Thymus (tissue), 11 donors: ENCODE results near the gene ARRB1. TPM values are rescaled to one million over a fixed set of nuclear protein-coding genes. Genes with fewer than 3 reads are reported as not detected.
"Not testable (repeated sequence)": the region's sequence is repeated elsewhere in the genome, so short reads cannot be mapped to it uniquely, and the experiment has no call there.

Experiments
- DNase-seq, 9 donors: peaks; one replicate each; pipeline ENCODE4 v3.0.0-alpha.2; 2013; ENCODE audit warnings: low spot score in 9 of 9, low read depth in 6 of 9, missing footprints in 1 of 9
- H3K27ac ChIP-seq, 2 donors: one replicate each; pipeline ENCODE4 v1.5.1; 2013; ENCODE audit warnings: control low read depth in 1 of 2, low read depth in 1 of 2, low read length in 1 of 2, mild to moderate bottlenecking in 1 of 2, moderate library complexity in 1 of 2
- H3K27me3 ChIP-seq, 2 donors: one replicate each; pipeline ENCODE4 v1.5.1; 2013; ENCODE audit warnings: low read length in 1 of 2; ENCODE audit not compliant: control insufficient read depth in 2 of 2, insufficient read depth in 1 of 2
- H3K36me3 ChIP-seq, 2 donors: one replicate each; pipeline ENCODE4 v1.5.1; 2013; ENCODE audit warnings: low read length in 1 of 2, mild to moderate bottlenecking in 1 of 2, moderate library complexity in 1 of 2; ENCODE audit not compliant: control insufficient read depth in 2 of 2, insufficient read depth in 2 of 2
- H3K4me1 ChIP-seq, 2 donors: one replicate each; pipeline ENCODE4 v1.5.1; 2013; ENCODE audit warnings: low read length in 2 of 2; ENCODE audit not compliant: control insufficient read depth in 2 of 2, insufficient read depth in 2 of 2
- H3K4me3 ChIP-seq, 2 donors: one replicate each; pipeline ENCODE4 v1.5.1; 2013; ENCODE audit warnings: low read length in 2 of 2, control low read depth in 1 of 2, mild to moderate bottlenecking in 1 of 2
- H3K9me3 ChIP-seq, 2 donors: one replicate each; pipeline ENCODE4 v1.5.1; 2013; ENCODE audit warnings: low read length in 1 of 2, mild to moderate bottlenecking in 1 of 2; ENCODE audit not compliant: control insufficient read depth in 2 of 2, insufficient read depth in 1 of 2
- WGBS: extraction: QIAGEN DNeasy Blood & Tissue Kit; methylation state at CpG from one replicate; pipeline ENCODE4 v1.1.7; 2013; 5-methylcytosine and 5-hydroxymethylcytosine counted together
- polyA plus RNA-seq: library from polyadenylated mRNA; stranded (reverse); fragments of 200-250 nt; gene quantifications from one replicate; pipeline ENCODE4 v1.2.3, GENCODE V29; 2013
- total RNA-seq: library from RNA; stranded (reverse); fragments of 120-200 nt; gene quantifications from one replicate; pipeline ENCODE4 v1.2.4, GENCODE V29; 2013
- donor health status: healthy.

The ARRB1 gene
- total and polyA plus RNA-seq, 2 donors: 4.1 to 11.1 TPM

- Histone ChIP-seq H3K9me3 (no peaks in the 10 kb centered on the region), H3K27ac (no peak overlapping the region), H3K4me1 (peaks cover 3 to 6% of the 10 kb centered on the region in 2 donors), H3K27me3 (peaks cover 0 to 7% of the 10 kb centered on the region in 2 donors), H3K4me3 (no peak overlapping the region), H3K36me3 (no peaks in the 10 kb centered on the region)
- DNase-seq: peak; percentile 29 to 84 (median 56)
- WGBS: 34% methylated on average over 9 of the region's 9 CpGs
Observed at GRCh38 chr11:75388386-75389275, 37.2 kb upstream of the ARRB1 start.

- 93% methylated on average over 3 of the region's 3 CpGs for WGBS
- Histone ChIP-seq H3K4me1 (peaks cover 3 to 11% of the 10 kb centered on the region in 2 donors), H3K27ac (no peak overlapping the region)
Observed at GRCh38 chr11:75387736-75388294, 36.4 kb upstream of the ARRB1 start.

GRCh38 chr11:75386942-75387630, 35.6 kb upstream of the ARRB1 start:
- Histone ChIP-seq H3K4me1 (peaks cover 3 to 11% of the 10 kb centered on the region in 2 donors), H3K9me3 (no peaks in the 10 kb centered on the region), H3K27ac (no peak overlapping the region), H3K4me3 (no peak overlapping the region), H3K27me3 (peaks cover 0 to 7% of the 10 kb centered on the region in 2 donors), H3K36me3 (no peaks in the 10 kb centered on the region)
- no peak for DNase-seq
- 95% methylated on average over 3 of the region's 3 CpGs for WGBS

More at GRCh38 chr11:75387736-75388294, 36.4 kb upstream of the ARRB1 start:
- Histone ChIP-seq H3K4me3 (no peak overlapping the region), H3K9me3 (no peaks in the 10 kb centered on the region), H3K36me3 (no peaks in the 10 kb centered on the region), H3K27me3 (peaks cover 0 to 7% of the 10 kb centered on the region in 2 donors)
- DNase-seq: no peak

GRCh38 chr11:75384438-75385080, 33.1 kb upstream of the ARRB1 start:
- Histone ChIP-seq H3K9me3 (no peaks in the 10 kb centered on the region), H3K4me1 (peaks cover 3 to 15% of the 10 kb centered on the region in 2 donors), H3K27ac (no peak overlapping the region), H3K27me3 (peaks cover 0 to 5% of the 10 kb centered on the region in 2 donors), H3K4me3 (no peak overlapping the region), H3K36me3 (no peaks in the 10 kb centered on the region)
- WGBS: 29% methylated on average over 24 of the region's 24 CpGs
- peak; percentile 38 to 83 (median 66) for DNase-seq

GRCh38 chr11:75383246-75383645, 31.8 kb upstream of the ARRB1 start:
- Histone ChIP-seq H3K27me3 (peaks cover 0 to 3% of the 10 kb centered on the region in 2 donors), H3K4me1 (peaks cover 0 to 15% of the 10 kb centered on the region in 2 donors), H3K9me3 (no peaks in the 10 kb centered on the region), H3K27ac (no peak overlapping the region), H3K4me3 (no peak overlapping the region), H3K36me3 (no peaks in the 10 kb centered on the region)
- WGBS: 25% methylated on average over 3 of the region's 3 CpGs
- peak in 2 of 9 donors; percentile 20 to 41 for DNase-seq

- no peaks in the 10 kb centered on the region for H3K27me3 ChIP-seq
- H3K4me1 ChIP-seq: peaks cover 0 to 15% of the 10 kb centered on the region in 2 donors
- no peak overlapping the region for H3K27ac ChIP-seq
- DNase-seq: no peak
- no peaks in the 10 kb centered on the region for H3K9me3 ChIP-seq
- 86% methylated on average over 7 of the region's 7 CpGs for WGBS
- H3K4me3 ChIP-seq: no peak overlapping the region
- H3K36me3 ChIP-seq: no peaks in the 10 kb centered on the region
Observed at GRCh38 chr11:75380716-75381420, 29.4 kb upstream of the ARRB1 start.

- Histone ChIP-seq H3K4me1 (peaks cover 0 to 15% of the 10 kb centered on the region in 2 donors), H3K4me3 (no peak overlapping the region), H3K9me3 (no peaks in the 10 kb centered on the region), H3K27me3 (no peaks in the 10 kb centered on the region), H3K36me3 (no peaks in the 10 kb centered on the region), H3K27ac (no peak overlapping the region)
- no peak for DNase-seq
- 97% methylated on average over 2 of the region's 2 CpGs for WGBS
Observed at GRCh38 chr11:75380245-75380644, 28.8 kb upstream of the ARRB1 start.

- not testable (repeated sequence) for H3K27me3 ChIP-seq, H3K4me1 ChIP-seq, H3K36me3 ChIP-seq, H3K9me3 ChIP-seq, H3K27ac ChIP-seq, H3K4me3 ChIP-seq, DNase-seq
- 98% methylated on average over 17 of the region's 17 CpGs for WGBS
Observed at GRCh38 chr11:75378776-75379175, 27.3 kb upstream of the ARRB1 start.
